Medulla oblongata (tissue), 1 donor: Measurements from ENCODE around the gene APH1A.
"Not testable (repeated sequence)": the region's sequence is repeated elsewhere in the genome, so short reads cannot be mapped to it uniquely, and the experiment has no call there.

Experiments
- DNase-seq: peaks from one replicate; pipeline ENCODE4 v3.0.0-alpha.2; 2015; ENCODE audit errors: extremely low spot score

Gene APH1A

DNA sequence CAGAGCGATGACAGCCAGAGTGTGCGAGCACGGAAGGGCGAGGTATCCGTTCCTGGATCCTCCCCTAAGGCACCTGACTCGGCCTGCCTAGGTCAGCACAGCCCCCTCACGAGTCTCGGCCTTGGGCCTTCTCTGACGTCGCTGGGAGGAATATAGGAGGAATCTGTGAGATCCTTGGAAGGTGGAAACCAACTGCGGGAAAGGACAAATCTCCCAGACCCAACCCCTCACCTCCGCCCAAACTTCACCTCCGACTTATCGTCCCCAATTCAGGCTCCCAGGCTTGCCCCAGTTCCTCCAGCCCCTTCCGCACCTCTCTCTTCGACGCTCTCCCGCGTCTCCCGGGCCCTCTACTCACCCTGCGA, 494 bp downstream of the APH1A start:
- peak; percentile 57 for DNase-seq

DNA sequence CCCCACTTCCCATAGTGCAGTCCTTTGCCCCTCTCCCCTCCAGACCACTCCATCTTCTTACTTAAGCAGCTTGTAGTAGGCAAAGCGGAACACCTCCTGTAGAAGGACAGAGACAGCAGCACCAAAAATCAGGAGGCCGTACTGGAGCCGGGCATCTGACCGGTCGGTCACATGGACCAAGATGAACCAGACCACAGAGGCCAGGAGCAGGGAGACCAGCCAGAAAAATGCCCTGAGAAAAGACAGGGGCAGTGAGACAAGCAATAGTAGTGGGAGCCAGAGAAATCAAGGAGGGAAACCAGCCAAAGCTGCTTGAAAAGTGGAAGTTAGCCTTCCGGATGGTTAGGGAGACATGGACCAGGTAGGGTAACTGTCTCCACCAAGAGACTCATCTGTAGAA, 920 bp downstream of the APH1A start:
- no peak for DNase-seq

DNA sequence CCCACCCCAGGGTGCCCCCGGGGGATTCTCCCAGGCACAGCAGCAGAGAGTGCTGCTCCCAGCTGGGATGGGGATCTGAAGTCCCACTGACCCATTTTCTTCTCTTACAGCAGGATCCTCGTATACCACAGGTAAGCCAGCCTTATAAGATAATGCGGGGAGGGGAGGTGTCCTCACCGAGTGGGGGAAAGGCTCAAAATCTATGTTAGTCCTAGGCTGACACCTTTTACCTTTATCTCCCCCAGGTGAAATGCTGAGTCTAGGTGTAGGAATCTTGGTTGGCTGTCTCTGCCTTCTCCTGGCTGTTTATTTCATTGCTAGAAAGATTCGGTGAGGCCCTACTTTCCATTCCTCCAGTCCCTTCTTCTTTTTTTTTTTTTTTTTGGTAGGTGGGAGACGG, 5.3 kb downstream of the APH1A start:
- DNase-seq, result no peak

DNA sequence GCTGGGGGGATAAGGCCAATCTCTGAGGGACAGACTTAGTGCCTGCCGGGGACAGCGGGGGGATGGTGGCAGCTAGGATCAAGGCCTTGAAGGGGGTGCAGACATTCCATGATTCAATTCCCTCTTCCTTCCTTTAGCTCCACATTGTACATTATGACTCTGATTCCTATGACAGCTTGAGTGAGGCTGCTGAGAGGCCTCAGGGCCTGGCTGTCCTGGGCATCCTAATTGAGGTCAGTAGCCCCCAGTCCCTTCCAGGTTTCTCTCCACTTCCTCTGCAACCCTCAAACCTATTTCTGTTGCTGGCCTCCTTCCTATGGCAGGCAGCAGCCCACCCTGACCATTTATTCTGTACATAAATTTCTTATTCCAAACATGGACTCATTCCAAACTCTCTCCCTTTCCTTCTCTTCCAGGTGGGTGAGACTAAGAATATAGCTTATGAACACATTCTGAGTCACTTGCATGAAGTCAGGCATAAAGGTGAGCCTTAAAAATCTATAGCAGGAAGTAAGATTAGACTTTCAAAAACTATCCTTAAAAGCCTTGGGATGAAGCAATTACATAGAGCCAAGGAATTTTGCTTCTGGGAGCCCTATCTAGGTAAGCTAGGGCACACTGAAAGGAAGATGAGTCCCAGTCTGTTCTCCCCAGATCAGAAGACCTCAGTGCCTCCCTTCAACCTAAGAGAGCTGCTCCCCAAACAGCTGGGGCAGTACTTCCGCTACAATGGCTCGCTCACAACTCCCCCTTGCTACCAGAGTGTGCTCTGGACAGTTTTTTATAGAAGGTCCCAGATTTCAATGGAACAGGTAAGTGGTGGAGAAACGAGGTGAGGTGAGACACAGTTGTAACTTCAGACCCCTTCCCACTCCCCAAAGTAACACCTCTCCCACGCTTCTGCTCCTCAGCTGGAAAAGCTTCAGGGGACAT, 6.2 kb downstream of the APH1A start:
- no peak for DNase-seq

DNA sequence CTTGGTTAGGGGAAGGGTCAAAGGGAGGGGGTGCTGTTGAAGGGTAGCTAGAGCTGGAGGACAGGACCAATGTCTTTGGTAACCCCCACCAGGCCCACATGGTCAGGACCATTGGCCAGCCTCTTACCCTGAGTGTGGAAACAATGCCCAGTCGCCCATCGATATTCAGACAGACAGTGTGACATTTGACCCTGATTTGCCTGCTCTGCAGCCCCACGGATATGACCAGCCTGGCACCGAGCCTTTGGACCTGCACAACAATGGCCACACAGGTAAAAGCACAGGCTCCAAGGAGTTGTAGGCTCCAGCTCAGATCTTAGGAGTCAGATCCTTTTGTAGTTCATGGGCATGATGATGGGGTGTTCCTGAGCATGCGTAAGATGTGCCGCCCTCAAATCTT, 7.4 kb downstream of the APH1A start:
- no peak for DNase-seq

DNA sequence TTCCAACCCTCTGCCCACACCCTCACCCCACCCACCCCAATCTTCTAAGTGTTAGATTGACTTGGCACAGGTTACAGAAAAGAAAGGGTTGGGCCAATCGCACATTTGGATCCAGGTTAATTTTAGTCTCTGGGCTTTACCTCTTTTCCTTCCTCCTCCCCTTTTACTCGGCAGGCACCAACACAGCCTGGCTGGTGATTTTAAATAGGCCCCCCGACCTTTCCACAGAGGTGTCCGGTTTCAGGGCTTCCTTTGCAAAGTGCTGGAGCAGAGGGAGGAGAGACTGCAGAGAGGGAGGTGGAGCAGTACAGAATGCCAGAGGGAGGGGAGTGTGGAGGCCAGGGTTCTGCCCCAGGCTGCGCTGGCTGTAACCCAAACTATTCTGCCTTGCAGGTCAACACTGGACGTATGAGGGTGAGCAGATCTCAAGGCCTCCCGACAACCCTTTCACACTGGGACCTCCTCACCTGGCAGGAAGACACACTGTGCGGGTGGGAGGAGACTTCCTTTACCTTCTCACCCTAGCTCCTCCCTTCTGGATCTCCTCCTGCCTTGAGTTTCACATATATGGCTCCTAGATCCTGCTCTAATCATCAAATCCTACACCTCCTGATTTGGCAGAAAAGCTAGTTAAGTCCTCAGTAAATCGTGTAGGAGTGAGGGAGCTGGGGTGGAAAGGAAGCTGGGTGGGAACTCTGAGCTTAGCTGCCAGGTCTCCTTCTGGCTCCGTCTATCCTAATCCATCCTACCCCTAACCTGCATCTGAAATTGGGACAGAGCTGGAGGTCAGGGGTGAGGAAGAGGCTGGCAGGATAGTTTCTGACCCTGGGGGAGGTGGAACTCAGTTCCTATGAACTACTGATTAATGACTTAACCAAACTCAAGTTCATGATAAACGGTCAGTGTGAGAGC, 8.8 kb downstream of the APH1A start:
- no peak for DNase-seq

DNA sequence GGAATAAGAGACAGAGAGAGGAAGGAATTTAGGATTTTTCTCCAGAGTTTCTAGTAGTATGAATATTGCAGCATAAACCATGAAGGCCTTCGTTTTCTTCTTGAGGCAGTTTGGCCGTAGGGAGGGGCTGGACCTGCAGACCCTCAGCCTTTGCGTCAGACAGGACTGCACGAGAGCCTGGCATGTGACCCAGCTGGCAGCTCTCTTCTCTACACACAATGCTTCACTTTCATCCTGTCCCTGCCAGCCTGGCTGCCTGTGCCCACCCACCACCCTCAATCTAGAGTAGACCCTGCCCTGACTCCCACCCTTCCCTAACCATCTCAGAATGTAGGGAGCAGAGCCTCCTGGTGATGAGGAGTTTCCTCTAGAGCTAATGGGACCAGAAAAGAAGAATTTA, 9.6 kb downstream of the APH1A start:
- DNase-seq, result peak; percentile 57

DNA sequence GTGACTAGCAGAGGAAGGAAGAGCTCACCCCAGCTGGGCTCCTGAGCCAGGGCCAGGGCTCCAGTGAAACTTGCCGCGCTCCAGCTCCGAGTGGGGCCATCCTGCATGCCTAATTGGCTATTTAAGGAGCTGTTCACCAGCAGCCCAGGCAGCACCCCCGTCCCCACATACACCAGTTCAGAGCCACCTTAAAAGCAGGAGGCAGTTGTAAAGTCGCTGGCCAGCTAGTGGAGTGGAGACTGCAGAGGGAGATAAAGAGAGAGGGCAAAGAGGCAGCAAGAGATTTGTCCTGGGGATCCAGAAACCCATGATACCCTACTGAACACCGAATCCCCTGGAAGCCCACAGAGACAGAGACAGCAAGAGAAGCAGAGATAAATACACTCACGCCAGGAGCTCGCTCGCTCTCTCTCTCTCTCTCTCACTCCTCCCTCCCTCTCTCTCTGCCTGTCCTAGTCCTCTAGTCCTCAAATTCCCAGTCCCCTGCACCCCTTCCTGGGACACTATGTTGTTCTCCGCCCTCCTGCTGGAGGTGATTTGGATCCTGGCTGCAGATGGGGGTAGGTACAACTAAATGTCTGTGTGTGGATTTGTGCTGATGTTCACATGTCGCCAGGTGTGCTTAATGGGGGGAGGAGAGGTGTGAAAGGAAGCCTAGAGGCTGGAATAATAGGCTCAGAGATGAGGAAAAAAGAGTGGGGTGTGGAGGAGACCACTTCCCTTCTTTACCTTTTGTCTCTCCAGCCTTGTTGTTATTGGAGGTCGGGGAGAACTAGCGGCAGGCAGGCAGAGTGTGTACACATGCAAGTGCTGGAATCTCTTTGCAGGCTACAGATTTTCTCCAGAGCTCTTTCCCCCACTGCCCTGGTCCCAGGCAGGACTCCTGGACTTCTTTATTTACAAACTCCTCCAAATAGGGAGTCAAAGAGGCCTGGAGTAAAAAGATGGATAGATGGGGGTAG, 10.9 kb downstream of the APH1A start, which contains the start of gene CA14:
Gene CA14 (plus strand): TSS at position 151 of the 962 bp plus-strand sequence. CDS start 355 bp downstream, at position 506.
- DNase-seq, result peak; percentile 75

DNA sequence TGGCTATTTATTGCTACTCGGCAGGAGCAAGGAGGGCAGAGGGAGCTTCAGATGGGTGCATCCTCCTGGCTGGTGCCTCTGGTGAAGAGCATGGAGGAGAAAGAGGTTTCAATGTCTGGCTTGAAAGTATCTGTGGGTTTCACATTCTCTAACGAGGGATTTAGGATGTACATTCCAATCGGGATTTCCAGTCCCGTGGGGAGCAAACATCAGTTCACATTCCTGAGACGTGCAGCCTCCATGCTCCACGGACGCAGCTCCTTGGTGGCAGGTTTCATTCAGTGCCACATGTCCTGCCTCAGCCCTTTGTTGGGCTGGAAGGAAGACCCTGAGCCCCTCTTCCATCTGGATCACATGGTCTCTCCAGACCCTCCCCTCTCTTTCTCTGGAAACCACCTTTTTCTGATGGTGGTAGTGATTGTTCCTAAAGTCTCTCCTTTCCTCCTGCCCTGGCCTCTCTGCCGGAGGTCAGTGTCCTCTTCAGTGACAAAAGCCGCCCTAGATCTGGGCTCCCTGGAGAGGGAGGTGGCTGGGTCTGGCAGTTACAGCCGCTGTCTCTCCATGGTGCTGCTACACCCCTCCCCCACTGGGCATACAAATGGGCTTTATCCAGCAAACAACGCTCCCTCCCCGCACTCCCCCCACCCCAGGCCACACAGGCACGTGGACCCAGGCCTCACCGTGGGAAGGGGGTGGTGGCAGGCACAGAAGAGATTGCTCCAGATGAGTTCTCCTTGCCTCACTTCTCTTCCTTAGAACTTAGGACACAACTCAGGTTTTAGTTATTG, 12.1 kb downstream of the APH1A start:
- DNase-seq, result peak; percentile 88

DNA sequence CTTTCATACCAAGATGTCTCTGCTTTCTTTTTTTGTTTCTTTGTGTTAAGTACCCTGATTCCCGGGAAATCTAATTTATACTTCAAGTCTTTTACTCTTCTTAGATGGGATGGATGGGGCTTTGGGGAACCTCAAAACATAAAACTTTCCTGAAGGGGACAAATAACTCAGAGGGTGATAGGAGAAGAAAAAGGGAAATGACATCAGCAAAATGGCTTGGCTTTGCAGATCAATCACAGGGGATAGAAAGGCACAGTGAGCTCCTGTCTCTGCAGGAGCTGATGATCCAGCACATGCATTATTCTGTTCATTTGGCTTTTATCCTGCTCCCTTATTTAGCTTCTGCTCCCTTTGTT, 12.6 kb downstream of the APH1A start:
- no peak for DNase-seq

DNA sequence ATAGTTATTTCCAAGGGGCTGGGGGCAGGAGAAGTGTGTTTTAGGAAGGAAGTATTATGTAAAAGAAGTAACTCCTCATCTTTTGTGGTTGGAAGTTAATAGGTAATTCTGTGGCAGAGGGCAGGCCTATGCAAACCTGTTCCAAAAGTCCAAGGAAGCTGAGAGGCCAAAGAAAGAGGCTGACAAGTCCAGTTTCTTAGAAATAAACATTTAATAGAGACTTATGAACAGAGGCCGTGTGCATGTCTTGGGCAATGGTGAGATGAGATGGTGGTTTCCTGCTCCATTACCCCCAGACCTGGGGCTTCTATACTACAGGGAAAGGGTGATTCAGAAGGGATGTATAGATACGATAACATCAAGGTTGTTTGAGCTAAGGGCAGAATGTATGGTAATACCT, 18.9 kb downstream of the APH1A start:
- no peak for DNase-seq

DNA sequence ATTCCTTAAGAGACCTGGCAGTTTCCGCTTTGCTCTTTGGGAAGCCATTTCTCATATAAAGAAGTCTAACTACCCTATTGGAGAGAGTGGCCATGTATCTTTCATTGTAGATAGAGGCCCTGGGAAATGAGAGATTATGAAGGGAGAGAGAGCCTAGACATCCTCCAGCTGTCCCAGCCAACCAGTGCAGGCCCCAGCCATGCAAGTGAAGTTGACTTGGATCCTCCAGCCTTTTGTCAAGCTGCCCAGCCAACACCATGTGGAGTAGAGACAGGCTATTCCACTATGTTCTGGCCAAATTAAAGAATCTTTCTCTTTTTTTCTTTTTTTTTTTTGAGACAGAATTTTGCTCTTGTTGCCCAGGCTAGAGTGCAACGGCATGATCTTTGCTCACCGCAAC, 25.8 kb downstream of the APH1A start:
- peak; percentile 36 for DNase-seq

DNA sequence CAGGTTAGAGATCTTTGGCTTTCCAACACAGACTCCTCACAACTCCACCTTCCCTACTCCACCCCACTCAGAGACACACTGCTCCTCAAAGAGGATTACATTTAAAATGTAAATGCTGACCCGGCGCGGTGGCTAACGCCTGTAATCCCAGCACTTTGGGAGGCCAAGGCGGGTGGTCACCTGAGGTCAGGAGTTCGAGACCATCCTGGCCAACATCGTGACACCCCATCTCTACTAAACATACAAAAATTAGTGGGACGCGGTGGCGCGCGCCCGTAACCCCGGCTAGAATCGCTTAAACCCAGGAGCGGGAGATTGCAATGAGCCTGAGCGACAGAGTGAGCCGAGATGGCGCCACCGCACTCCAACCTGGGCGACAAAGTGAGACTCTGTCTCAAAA, 31.1 kb downstream of the APH1A start:
- no peak for DNase-seq

DNA sequence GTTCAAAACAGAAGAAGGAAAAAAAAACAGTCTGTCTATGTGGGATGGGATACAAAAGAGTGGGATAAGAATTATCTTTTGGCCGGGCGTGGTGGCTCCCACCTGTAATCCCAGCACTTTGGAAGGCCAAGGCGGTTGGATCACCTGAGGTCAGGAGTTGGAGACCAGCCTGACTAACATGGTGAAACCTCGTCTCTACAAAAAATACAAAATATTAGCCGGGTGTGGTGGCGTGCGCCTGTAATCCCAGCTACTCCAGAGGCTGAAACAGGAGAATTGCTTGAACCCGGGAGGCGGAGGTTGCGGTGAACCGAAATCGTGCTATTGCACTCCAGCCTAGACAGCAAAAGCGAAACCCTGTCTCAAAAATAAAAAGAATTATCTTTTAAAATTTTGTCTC, 31.6 kb downstream of the APH1A start:
- DNase-seq, result not testable (repeated sequence)

DNA sequence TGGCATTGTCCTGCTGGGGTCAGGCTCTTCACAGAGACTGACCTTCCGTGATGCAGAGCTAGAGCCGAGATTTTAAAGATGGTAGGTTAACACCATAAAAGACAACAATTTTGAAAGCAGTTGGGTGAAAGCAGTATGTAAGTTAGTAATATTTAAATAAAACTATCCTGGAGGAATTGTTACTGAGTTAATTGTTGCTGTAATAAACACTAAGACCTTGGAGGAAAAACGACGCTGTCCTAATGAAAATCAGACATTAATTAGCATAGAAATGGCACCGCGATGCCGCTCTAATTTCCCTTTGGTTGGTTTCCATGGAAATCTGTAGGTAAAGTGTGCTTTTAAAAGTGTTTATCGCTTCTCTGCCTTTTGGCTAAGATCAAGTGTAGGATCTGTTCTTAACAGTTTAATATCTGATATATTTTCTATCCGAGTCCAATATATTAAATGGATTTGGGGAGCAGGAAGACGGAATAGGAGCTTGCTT, 32.2 kb downstream of the APH1A start:
- DNase-seq, result no peak

DNA sequence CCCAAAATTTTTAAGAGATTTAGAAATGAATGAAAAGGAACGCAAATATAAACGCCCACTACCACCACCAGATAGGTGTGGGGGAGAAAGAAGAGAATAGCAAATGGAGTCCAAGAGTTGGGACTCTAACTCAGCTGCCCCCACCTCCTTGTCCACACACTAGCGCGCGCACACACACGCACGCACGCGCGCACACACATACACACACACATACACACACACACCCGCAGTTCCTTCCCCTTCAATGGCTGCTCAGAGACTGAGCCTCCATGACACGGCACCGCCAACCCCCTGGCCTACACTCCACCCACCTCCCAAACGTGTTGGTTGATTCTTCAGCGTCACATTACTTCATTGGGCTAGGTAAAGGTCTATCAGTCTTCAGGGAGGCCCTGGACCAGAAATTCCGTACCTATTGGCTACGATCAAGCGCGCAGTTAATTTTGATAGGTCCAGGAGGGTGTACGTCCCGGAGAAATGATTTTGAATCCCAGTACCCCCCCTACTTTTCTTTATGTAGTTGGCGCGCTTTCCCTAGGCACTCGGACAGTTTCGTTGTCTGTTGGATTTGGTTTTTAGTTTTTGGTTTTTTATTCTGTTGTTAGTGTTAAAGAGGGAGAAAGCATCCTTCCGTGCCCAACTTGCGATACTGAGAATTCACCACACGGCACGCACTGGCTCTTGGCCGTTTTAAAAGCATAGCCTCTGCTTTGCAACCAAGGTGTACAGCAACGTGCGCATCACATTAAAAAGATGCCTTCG, 32.8 kb downstream of the APH1A start, which contains the start of gene ANP32E:
Gene ANP32E (minus strand): TSS at position 261 of the 762 bp plus-strand sequence. CDS start 326 bp downstream, outside the sequence.
- DNase-seq, result peak; percentile 99

DNA sequence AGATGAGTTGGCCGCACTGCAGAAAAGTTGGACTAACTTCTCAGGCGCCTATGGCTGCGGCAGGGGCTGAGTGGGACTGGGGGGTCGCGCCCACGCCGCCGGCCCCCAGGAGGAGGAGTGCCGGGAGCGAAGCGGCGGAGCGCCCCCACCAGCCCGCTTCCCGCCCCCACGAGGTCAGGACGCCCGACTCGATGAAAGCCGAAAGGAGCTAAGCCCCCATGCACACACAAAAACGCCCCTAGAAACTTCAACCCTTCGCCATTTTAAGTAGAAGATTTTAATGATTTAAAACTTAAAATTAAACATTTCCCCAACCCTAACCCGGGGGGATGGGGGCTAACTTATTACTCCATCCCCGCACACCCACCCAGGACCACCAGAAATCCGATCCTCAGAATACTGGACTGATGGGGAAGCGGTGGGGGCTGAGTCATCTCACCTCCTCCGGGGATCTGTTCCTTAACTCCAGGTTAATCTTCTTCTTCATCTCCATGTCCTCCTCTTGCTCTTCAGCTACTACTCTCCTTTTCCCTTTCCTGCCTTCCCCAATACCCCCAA, 33.4 kb downstream of the APH1A start:
- peak; percentile 25 for DNase-seq

DNA sequence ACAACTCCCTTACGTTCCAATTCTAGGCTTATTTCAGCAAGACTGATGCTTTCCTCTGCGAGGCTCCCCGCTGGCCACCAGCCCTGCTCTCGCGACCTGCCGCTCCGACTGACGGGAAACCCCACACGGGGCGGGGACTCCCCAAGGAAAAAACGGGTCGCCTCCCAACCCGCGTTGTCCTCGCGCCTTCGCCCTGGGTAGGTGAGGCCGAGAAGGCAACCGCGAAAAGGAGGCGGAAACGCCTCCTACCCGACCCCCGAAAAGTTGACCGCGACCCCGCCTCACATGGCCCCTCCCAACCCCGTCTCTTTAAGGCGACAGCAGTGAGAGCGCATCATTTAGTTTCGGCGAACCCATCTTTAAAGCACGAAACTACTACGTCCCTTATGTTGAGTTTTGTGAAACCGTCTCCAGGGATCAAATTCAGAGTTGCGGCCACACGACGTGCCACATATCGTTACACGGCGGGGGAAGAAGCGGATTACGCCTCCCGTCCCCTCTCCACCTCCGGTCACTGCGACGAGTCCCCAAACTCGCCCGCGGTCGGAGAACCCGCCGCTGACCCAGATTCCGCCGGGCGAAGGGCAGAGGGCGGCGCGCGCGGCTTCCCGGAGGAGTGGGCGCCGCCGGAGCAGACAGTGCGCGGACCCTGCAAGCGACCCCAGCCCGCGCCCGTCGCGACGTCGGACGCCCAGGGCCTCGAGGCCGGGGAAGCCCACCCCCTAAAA, 34.1 kb downstream of the APH1A start:
- peak; percentile 82 for DNase-seq

DNA sequence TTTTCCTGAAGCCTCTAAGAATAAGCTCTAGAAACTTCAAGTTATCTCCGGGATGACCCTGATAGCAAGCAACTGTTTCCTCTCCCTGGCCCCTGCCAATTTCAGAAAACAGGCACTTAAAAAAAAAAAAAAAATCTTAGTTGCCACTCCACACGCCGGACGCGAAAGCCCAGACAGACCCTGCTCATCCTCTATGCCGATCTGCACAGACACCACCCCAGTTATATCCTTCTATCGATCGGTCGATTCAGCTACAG, 34.6 kb downstream of the APH1A start:
- no peak for DNase-seq
